Left lung (tissue), 10 donors: Measurements from ENCODE around the gene WWOX. TPM values are rescaled to one million over a fixed set of nuclear protein-coding genes. Genes with fewer than 3 reads are reported as not detected.

Source experiments
- ATAC-seq: fragments of 200-7000 bp; cut with Tn5 transposase; one replicate; pipeline ENCODE4 v1.9.1; 2020; ENCODE audit warnings: moderate library complexity
- DNase-seq, 4 donors: peaks; one replicate each; pipeline ENCODE4 v3.0.0-alpha.2; 2013 to 2020
- H3K27ac ChIP-seq, 2 donors: fragments of 200-600 bp; sonication (generic) in 1 of 2; one replicate each; pipeline versions ENCODE4 v1.5.0 to v1.8.0; 2020 to 2021
- H3K27me3 ChIP-seq, 2 donors: fragments of 200-600 bp; sonication (generic) in 1 of 2; one replicate each; pipeline versions ENCODE4 v1.5.0 to v1.8.0; 2020 to 2021
- H3K36me3 ChIP-seq, 2 donors: fragments of 200-600 bp; sonication (generic) in 1 of 2; one replicate each; pipeline versions ENCODE4 v1.5.0 to v1.8.0; 2020 to 2021
- H3K4me1 ChIP-seq, 2 donors: fragments of 200-600 bp; one replicate each; pipeline ENCODE4 v1.8.0; 2021
- H3K4me3 ChIP-seq, 2 donors: fragments of 200-600 bp; sonication (generic) in 1 of 2; one replicate each; pipeline versions ENCODE4 v1.5.0 to v1.8.0; 2020 to 2021; ENCODE audit warnings: mild to moderate bottlenecking in 1 of 2
- H3K9me3 ChIP-seq, 2 donors: fragments of 200-600 bp; sonication (generic) in 1 of 2; one replicate each; pipeline versions ENCODE4 v1.5.0 to v1.8.0; 2020 to 2021
- intact Hi-C, 2 donors: fragments of 100-400 bp; cut with DNase I; formaldehyde crosslinking; loops; one replicate each; pipeline versions ENCODE4 v1.11.2 to v1.14.2; 2022
- polyA plus RNA-seq, 6 donors: library from polyadenylated mRNA; unstranded; fragments of 120-200 nt; gene quantifications; one replicate each; pipeline ENCODE4 v1.2.1, GENCODE V29; 2013; ENCODE audit not compliant: insufficient read length in 6 of 6
- total RNA-seq, 2 donors: library from RNA; stranded (reverse); fragmentation: NEBNext Ultra II Directional; extraction: Animal tissue kit (Norgen Biotek cat#: 25700); gene quantifications; one replicate each; pipeline ENCODE4 v1.2.1, GENCODE V29; 2021
- TF ChIP-seq, protein P1 (sequence below), 2 donors: fragments of 200-600 bp; sonication (generic) in 1 of 2; IDR thresholded peaks; one replicate each; pipeline versions ENCODE4 v1.5.0 to v1.8.0; 2021; ENCODE audit warnings: antibody characterized with exemption in 2 of 2
- donor health status: DM: no; HTN: yes; CAD: no.
- donor health status: DM: no; HTN: no; CAD: no.

WWOX gene
- total and polyA plus RNA-seq, 8 donors = 17.2 to 40.3 (median 30.8) TPM

DNA sequence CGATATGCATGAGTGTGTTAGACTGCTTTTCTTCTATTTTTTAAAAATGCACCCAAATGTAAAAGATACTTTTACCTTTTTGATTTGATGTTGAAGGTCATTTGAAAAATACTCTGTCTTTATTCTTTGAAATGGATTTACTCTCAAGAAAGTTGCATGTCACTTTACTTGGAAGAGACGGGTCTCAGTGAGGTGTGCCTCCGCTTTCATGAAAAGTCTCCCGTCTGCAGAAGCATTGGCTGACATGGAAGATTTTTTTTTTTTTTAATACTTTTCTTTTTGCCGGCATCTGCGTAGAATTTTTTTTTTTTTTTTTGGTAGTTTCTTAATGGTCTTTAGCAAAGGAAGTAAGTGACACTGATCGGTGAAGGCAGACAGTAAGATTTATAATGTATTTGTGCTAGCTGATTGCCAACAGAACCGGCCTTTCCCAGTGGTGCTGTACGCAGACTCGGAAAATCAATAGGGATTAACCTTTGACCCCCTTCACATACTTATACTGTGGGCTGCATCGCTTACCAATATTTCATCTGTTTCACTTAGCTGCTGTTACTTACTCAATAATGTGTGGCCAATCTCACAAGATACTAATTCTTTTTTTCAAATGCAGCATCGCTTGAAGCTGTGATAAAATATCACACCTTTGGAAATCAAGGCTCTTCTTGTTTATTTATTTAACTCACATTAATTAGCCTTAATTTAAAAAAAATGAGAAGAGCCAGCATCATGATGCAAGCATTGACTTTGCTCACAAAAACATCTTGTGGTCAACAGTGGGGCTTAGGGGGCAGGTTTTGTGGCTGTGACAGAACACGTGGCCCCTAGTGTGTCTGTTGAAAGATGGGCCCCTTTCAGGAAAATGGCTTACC, 383.9 kb downstream of the WWOX start:
- DNase-seq (peak in 1 of 4 donors; percentile 9), ATAC-seq (no peak)
- Histone ChIP-seq H3K36me3 (no peaks in the 10 kb centered on the region), H3K27ac (no peak overlapping the region), H3K27me3 (no peaks in the 10 kb centered on the region), H3K4me3 (no peak overlapping the region), H3K4me1 (no peaks in the 10 kb centered on the region), H3K9me3 (no peaks in the 10 kb centered on the region)
- TF ChIP-seq, protein P1, sequence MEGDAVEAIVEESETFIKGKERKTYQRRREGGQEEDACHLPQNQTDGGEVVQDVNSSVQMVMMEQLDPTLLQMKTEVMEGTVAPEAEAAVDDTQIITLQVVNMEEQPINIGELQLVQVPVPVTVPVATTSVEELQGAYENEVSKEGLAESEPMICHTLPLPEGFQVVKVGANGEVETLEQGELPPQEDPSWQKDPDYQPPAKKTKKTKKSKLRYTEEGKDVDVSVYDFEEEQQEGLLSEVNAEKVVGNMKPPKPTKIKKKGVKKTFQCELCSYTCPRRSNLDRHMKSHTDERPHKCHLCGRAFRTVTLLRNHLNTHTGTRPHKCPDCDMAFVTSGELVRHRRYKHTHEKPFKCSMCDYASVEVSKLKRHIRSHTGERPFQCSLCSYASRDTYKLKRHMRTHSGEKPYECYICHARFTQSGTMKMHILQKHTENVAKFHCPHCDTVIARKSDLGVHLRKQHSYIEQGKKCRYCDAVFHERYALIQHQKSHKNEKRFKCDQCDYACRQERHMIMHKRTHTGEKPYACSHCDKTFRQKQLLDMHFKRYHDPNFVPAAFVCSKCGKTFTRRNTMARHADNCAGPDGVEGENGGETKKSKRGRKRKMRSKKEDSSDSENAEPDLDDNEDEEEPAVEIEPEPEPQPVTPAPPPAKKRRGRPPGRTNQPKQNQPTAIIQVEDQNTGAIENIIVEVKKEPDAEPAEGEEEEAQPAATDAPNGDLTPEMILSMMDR (IDR thresholded peaks at IDR 0.05) = no peak
- intact Hi-C loops = no loop called here

DNA sequence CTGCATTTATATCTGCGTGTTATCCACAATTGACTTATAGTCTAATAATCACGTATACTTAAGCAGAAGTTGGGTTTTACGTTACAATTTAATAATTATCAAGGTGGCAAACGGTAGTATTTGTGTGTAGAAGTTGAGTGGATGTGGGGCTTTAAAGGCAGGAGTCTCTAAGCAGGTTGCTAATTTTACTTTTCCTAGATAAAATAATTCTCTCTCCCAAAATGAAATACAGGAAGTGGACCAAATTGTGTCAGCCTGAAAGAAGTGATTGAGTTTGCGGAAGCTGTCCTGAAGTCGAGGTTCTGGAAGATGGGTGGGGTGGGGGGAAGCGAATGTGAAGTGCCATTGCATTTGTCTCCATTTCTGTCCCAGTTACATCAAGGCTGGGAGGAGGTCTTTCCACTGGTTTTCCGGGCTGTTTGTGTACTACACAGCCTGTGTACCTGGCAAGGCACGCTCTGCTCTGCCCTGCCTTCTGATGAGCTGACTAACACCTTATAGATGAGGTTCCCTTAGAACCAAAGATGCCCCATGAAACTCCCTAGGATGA, 385.1 kb downstream of the WWOX start:
- no peaks in the 10 kb centered on the region for H3K27me3 ChIP-seq
- no peaks in the 10 kb centered on the region for H3K4me1 ChIP-seq
- ATAC-seq (no peak), DNase-seq (no peak)
- TF ChIP-seq, protein P1 (IDR thresholded peaks at IDR 0.05) = no peak
- no peaks in the 10 kb centered on the region for H3K36me3 ChIP-seq
- H3K9me3 ChIP-seq = no peaks in the 10 kb centered on the region
- no peak overlapping the region for H3K27ac ChIP-seq
- H3K4me3 ChIP-seq = no peak overlapping the region
- intact Hi-C loops = no loop called here

DNA sequence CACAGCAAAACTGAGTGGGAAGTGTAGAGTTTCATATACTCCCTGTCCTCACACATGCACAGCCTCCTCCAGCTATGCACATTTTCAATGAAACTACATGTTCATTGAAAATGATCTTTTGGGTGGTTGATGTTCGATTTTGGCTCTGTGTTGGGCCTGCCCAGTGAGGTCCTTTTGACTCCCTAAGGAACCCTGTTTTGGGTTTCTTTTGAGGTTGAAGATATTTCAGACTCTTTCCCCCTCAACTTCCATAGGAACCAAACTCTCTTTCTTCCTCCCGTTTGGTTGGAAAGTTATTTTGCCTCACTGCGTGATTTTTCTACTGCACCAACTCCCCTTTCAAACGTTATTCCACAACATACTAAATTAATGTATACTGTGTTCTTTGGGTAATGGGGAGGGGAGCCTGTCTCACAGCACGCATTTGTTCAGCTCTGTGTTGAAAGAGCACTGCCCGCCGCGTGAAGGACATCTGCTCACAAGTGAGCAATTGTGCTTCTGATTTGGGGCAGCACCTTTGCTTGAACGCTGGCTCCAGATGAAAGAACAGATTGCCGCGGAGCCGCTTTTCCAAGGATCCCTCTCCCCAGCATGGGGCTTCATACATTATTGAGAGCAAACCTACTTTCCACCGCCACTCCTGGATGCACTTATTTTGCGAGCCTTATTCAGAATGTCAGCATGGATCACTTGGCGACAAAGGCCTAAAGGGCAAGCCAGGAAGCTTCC, 385.9 kb downstream of the WWOX start:
- Histone ChIP-seq H3K4me3 (no peak overlapping the region), H3K4me1 (no peaks in the 10 kb centered on the region), H3K36me3 (no peaks in the 10 kb centered on the region), H3K9me3 (no peaks in the 10 kb centered on the region), H3K27ac (no peak overlapping the region), H3K27me3 (no peaks in the 10 kb centered on the region)
- intact Hi-C loops = no loop called here
- ATAC-seq (no peak), DNase-seq (no peak)
- TF ChIP-seq, protein P1 (IDR thresholded peaks at IDR 0.05) = no peak

- H3K27me3 ChIP-seq = no peaks in the 10 kb centered on the region
- TF ChIP-seq, protein P1 (IDR thresholded peaks at IDR 0.05) = no peak
- intact Hi-C loops = no loop called here
- H3K36me3 ChIP-seq = no peaks in the 10 kb centered on the region
- no peak overlapping the region for H3K4me3 ChIP-seq
- ATAC-seq = no peak
- no peaks in the 10 kb centered on the region for H3K9me3 ChIP-seq
- H3K4me1 ChIP-seq = no peaks in the 10 kb centered on the region
- H3K27ac ChIP-seq = no peak overlapping the region
- no peak for DNase-seq
Measured at GRCh38 chr16:78485917-78486257, 386.4 kb downstream of the WWOX start.

DNA sequence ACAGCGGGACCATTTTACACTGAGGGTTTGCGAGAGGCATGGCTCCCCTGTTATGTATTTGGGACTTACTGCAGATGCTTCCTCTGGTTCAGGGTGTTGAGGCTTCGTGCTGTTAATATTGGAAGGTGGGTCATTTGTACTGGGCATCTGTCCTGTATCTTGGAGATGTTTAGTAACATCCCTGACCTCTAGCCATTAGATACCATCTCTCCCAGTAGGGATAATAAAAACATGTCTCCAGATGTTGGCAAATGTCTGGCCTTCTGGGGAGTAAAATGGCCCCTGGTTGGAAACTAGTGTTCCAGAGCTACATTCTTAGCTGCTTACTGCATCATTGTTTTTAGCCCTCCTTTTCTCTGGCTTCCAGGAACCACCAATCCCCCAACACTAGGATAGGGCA, 388.0 kb downstream of the WWOX start:
- intact Hi-C loops = no loop called here
- TF ChIP-seq, protein P1 (IDR thresholded peaks at IDR 0.05) = no peak
- no peak for ATAC-seq

More for the DNA sequence above, 388.0 kb downstream of the WWOX start:
- no peaks in the 10 kb centered on the region for H3K36me3 ChIP-seq
- no peak for DNase-seq
- no peaks in the 10 kb centered on the region for H3K4me1 ChIP-seq
- H3K4me3 ChIP-seq = no peak overlapping the region
- H3K9me3 ChIP-seq = no peaks in the 10 kb centered on the region
- no peak overlapping the region for H3K27ac ChIP-seq
- H3K27me3 ChIP-seq = no peaks in the 10 kb centered on the region
